ENCODE results near the gene ELMO2.

The ELMO2 gene

DNA sequence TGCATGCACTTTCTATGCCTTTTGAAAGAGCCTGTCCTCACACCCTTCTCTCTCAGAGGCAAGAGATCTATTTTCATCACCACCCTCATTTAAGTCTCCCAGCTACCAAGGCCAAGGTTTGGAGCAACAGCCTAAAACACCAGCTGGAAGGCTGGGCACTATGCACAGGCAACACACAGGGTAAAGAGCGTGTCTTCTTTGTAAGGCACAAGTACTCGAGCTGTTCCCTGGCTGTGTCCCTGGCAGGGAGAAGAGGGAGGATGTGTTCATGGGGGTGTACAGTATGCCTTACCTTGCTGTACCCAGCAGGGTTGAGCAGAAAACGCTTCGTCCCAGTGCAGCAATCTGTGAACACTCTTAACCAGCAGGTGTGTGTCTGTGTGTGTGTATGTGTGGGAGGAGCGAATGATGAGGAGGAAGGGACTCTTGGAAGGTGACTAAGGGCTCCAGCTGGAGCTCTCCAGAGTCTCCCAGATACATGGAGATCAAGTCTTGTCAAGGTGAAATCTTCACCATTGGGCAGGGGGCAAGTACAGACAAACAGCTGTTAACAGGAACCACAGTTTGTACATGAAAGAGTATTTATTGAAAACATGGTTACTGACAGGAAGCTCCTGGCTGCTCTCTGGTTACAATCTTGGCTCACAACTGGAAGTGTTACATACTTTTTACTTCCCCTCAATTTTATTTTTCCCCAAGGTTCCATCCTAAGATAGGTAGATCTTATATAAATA, 40.8 kb downstream of the ELMO2 start:
- no peak for DNase-seq

DNA sequence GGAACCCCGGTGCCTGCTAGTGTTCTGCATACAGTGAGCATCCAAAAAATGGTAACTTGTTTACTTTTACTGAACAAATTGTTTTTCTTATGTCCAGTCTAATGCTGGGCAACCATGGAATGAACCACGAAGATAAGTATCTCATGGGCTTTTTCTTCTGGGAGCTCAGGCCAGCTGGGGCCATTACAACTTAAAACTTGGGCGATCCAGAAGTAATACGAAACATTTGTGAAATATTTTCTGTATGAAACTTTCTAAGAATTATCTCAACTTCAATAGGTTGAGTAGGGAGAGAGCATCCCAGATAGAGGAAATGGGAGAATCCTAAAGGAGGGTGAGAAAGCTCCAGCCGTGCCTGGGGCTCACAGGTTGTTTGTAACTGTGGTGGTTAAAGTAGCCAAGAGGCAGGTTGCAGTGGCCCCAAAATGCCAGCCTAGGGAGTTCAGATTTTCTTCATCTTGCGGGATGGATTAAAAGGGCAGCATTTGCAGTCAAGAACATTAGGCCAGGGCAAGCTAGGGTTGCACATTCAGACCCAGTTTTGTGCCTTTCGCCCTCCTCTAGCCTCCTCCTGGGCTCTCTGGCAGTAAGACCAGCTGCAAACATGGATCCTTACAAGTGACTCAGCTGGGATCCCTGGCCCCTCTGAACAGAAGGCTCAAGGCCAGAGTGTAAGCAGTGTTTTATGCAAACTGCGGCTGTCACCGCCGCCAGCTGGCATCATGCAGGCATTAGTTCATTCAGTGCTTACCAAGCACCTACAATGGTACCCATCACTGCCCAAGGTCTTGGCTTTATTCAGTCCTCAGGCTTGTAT, 41.5 kb downstream of the ELMO2 start:
- no peak for DNase-seq

DNA sequence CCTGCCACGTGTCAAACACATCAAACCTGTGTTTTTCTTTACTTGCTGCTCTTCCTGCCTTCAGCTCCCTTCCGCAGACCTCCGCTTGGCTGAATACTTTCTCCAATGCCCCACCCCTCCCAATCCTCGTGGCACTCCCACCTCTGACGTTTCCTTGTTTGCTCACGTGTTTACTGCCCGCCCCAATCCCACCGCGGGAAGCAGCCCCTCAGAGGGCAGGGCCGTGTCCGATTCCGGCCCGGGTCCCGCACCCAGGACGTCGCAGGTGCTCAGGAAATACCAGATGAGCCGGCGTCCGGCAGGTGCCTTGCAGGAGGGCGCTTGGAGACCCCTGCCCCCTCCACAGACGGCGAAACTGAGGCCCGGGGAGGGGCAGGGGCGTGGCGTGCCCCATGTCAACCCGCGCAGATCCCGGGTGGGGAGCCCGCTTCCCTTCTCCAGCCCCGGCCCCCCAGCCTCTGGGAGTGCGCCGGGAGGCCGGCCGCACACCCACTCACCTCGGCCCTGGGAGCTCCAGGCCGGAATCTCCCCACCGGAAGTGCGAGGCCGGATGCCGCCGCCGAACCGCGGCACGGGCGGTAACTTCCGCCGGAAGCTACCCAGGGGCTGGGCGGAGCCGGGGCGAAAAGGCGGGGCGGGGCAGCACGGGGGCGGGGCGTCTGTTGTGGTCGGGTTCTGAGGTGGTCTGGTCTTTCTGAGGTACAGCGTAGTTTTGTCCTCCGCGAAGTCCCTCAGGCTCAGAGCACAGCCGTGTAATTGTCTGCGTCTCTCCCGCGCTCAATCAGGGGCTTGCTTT, 42.3 kb downstream of the ELMO2 start:
- DNase-seq, result peak; percentile 82

DNA sequence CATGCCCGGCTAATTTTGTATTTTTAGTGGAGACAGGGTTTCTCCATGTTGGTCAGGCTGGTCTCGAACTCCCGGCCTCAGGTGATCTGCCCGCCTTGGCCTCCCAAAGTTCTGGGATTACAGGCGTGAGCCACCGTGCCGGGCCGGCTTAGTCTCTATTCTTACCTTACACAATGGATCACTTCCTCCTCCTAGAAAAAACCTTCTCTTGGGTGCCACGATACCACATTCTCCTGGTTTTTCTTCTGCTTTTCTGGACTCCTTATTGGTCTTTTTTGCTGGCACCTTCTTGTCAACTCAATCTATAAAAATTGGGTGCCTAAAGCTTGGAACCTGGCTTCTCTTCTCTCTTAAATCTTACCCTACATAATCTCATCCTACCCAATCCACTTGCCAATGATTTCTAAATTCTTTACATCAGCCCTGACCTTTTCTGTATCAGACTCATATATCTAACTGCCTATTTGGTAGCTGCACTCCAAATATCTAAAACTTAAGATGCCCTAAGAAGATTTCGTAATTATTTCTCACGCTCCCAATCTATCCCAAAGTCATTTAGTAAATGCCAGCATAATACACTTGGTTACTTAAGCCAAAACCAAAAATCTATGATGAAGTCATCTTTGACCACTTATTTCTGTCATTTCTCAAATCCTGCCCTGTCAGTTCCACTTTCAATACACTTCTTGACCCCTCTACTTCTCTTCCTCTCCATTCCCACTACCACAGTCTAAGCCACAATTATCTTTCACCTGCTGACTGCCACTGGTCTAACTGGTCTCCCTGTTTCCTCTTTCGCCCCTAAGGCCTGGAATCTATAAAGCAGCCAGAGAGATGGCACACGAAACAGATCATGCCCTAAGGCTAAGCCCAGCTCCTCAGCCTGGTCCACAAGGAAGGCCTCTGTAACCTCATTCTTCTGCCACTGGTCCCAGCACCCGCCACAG, 43.2 kb downstream of the ELMO2 start:
- DNase-seq, result no peak

DNA sequence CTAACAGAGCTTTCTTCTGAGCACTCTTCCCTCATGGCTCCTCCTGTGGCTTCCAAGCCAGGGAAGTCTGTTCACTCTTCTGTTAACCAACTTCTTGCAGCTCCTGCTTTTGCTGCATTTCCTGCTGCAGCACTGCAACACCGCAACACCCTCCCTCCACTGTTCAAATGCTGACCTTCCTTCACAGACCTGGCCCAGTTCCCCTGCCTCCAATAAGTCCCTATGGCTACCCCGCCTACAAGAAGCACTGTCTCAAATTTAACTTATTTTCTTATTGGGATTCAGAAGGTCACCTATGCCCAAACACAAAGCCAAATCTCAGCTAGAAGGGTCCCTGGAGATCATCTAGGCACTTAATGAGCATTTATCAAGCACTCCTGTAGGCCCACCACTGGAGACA, 44.6 kb downstream of the ELMO2 start:
- no peak for DNase-seq

DNA sequence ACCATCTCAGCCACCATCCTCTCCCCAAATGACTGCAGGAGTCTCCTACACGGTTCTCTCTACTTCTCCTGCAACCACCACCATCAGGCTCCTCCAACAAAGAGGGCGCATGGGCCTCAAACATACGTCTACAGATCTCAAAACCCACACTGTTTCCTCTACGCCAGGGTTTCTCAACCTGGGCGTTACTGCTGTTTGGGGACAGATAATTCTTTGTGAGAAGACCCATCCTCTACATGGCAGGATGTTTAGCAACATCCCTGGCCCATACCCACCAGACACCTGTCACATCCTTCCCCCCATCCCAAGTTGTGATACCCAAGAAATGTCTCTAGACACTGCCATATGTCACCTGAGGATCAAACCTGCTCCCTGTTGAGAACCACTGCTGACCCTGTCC, 45.0 kb downstream of the ELMO2 start:
- DNase-seq, result no peak

DNA sequence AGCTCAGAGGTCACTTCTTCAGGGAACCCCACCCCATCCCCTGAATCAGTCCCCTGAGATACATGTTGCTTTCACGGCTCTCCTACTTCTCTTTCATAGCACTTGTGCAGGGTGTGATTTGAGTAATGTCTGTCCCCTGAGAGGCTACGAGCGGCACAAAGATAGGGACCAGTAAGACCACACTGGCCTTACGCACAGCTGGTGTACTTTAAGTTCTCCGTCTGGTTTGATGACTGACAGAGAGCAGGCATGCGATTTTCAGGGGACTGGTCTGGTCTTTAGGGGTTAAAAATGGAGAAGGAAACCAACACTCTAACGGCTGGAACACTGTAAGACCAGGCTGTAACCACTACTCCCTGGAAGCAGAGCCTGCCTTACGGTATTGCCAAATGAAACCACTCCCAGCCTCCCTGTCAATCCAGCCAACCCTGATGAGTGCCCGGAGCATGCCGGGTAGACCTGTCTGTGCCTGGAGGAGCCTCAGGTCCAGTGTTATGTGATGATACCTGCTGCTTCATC, 47.1 kb downstream of the ELMO2 start:
- DNase-seq, result no peak

DNA sequence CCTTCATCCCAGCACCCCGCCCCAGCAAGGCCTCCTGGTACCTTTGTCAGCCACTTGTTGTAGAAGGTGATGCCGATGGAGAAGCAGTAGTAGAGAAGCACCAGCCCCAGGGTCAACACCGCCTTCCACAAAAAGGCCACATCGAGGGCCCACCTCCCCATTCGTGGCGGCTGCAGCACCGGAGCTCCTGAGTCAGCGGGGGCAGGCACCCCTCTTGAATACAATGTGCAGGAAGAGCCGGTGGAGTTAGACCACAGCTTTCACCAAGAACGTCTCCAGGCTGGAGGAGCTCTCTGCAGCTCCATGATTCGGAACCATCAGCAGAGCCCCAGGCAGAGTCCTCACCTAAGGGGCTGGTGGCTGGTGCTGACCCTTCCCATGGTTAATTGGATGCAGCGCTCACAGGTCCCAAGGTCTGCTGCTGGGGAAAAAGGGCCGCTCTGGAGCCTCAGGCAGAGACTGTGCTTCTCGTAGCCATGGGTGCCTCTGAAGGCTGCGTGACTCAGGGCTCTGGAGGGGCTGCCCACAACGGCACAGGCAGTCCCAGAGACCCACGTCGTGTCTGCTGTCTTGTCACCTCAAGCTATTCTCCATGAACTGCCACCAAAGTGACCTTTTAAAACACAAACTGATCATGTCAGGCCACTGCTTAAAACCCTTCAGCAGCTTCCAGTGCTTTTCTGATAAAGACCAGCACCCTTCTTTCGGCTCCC, 47.9 kb downstream of the ELMO2 start:
- no peak for DNase-seq

DNA sequence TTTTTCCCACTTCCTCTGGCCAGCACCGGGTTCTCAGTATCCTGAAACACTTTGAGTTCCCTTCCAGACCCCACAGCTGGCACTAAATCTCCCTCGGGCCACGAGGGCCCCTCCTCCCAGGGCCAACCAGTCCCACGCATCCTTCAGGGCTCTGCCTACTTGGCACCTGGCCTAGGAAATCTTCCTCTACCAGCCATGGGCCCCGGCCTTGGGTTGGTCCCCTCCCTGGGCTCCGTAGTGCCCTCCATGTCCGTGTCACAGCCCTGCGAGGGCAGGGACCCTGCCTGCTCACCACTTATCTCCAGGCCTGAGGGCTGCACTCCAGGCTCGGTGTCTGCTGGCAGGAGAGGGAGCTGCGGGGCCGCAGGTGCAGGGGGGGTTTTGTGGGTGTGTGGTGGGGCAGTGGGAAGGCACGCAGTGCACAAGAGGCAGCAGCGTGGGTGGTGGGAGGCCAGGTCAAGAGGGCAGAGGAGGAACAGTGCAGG, 49.3 kb downstream of the ELMO2 start:
- no peak for DNase-seq

DNA sequence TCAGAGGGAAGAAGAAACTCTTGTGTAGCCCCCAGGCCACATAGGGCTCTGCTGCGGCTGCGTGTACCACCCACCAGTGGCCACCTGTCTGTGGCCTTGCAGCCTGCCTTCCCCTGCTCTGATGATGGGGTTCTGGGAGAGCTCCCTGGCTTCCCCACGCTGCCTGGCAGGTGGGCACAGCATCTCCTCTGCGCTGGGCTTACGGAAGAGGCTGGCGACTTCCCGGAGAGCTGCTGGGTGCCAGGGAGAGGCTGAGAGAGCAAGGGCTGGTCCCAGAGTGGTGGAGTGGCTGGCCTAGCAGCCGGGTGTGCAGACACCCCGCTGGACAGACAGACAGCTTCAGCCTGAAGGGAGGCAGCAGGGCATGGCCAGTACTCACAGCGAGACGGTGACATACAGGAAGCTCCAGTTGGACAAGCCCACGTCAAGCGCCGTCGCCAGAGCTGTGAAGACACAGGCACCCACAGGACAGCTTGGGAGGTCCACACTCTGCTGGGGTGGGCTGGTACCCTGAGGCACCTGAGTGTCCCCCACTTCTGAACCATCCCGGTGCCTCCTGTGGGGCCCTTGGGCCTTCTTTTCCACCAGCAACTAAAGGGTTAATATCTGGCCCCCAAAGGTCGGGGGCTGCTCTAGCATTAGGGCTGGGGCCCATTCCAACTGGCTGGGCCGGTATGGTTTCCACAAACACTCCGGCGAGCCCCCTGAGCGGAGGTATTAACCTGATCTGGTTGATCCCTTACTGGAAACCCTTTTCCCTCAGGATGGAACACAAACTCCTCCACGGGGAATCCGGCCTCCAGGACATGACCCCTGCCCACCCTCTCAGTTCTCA, 50.0 kb downstream of the ELMO2 start:
- no peak for DNase-seq

DNA sequence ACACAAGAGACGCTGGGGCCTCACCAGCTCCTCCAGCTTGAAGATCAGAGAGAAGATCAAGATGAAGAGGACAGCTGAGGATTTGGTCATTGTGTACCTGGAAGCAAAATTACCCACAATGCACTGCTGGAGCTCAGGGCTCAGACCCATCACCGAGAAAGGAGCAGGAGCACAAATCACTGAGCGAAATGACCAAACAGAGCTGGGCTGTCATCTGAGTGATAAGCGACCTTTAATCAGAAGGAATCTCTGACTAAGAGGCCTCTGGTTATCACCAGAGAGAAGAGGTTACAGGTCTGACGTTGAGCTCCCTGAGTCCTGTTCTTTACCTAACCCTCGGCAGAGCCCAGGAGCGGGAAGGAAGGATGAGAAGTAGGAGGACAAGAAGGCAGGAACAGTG, 50.6 kb downstream of the ELMO2 start:
- no peak for DNase-seq

DNA sequence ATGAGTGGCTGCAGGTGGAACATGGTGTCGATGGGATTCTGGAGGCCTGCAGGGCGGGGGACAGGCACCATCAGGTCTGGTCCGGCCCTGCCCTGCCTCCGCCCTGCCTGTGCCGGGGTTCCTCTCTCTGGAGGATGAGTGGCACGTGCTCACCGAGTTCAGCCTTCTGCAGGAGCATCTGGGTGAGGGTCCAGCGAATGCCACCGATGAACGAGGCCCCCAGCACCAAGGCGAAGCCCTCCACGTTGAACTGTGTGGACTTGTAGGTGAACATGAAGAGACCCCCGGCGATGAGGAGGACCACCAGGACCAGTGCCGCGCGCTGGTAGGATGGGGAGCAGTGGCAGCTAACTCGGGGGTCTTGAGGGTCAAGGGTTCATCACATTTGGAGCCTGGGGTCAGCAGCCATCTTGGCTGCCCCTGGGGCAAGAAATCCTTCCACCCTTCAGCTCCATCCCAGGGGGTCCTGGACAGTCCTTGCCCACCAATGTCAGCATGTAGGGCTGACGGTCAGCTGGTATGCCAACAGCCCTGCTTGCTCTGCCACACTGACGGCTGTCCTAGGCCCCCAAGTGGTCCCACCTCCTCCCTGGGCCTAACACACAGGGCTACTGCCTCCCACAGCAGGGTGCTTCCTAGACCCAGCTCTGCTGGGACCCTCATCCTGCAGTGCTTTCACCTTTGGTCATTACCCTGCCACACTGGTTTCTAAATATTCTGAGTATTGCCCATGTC, 51.3 kb downstream of the ELMO2 start:
- DNase-seq, result no peak

DNA sequence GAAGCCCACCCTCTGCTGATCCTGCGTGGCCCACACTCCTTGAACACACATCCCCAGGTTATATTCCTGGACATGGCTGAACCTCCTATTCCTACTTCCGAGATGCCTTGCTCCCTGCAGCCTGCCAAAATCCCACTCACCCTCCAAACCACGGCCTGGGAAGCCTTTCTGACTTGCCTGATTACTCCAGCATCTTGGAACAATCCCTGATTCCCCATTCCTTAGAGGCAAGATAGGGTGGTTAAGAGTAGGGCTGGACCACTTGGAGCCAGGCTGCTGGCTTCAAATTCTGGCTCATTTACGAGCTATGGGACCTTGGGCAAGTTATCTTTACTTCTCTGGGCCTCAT, 52.2 kb downstream of the ELMO2 start:
- no peak for DNase-seq

DNA sequence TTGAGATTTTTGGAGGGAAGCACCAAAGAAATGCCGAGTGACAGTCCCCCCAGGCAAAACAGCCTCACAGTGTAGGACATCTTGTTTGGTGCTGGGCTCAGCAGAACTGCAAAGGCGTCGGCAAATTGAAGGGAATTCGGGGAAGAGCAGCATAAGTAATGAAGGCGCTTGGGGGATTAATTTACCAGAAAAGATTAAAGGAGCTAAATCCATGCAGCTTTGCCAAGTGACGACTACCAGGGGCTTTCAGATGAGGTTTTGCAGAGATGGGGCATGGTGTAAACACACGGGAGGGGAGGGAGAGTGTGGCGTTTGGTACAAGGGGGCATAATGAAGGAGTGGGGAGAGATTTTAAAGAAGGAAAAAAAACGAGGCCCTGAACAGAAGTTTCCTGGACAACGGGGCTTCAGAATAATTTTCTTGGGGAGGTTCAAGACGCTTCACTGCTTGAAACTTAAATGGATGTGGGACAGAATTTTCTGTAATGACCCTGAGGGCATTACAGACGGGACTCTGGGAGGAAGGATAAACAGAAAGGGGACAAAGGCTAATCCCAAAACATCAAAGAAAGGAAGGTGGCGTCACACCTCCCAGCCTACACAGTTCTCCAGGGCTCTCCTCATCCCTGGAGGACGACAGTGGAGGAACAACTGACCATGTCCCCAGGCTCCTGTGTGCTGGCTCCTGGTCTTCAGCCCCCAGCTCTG, 52.8 kb downstream of the ELMO2 start:
- DNase-seq, result no peak

DNA sequence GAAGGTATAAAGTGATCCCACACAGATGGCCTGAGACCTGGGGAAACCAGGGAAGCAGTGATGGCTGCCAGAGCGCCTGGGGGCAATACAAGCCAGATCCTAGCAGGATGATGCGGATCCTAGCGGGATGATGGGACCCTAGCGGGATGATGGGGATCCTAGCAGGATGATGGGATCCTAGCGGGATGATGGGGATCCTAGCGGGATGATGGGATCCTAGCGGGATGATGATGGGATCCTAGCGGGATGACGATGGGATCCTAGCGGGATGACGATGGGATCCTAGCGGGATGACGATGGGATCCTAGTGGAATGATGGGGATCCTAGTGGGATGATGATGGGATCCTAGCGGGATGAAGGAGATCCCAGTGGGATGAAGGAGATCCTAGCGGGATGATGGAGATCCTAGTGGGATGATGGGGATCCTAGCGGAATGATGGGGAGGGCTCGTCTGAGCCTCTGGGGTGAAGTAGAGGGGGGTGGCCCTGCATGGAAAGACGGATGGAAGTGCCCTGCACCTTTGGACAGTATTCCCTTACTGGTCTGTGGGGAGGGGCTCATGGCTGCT, 54.0 kb downstream of the ELMO2 start:
- DNase-seq, result no peak

DNA sequence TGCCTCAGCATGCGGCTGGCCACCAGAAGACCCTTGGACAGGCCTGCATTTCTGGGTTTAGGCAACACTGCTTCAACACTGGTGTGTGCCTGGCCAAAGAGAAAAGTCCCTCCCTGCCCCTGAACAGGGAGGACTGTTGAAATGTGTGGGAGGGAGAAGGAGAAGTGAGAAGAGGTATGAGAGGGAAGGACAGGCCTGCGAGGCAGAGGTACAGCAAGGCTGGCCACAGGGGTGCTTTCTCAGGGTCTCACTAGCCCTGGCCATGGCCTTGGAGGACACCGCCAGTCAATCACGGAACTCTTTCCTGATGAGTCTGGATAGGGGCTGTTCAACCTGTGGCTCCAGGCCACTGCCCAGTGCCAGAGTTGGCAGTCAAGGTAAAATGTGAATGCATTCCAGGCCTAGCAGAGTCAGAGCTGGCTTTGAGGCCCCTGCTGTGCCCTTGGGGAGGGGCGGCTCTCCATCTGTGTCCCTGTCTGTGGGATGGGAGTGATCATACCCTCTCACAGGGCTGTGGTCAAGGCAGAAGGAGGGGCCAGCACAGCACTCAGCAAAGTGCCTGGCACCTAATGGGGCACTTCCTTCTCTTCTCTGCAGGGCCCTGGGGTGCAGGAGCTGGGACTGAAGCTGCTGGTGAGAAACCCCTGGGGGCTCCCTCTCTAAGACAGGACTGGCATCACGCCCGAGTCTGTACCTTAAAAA, 54.9 kb downstream of the ELMO2 start:
- no peak for DNase-seq

DNA sequence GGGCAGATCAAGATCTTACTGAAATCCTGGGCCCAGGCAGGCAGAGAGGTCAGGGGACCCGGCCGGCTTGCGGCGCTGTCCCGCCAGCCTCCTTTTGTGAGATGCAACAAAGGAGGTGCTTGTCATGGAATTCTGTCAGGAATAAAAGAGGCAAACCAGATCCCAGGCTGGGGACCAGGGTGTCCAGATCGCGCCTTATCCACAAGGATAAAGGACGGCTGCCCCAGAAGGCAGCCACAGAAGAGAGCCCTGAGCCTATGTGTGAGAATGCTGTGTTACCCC, 55.5 kb downstream of the ELMO2 start:
- no peak for DNase-seq

DNA sequence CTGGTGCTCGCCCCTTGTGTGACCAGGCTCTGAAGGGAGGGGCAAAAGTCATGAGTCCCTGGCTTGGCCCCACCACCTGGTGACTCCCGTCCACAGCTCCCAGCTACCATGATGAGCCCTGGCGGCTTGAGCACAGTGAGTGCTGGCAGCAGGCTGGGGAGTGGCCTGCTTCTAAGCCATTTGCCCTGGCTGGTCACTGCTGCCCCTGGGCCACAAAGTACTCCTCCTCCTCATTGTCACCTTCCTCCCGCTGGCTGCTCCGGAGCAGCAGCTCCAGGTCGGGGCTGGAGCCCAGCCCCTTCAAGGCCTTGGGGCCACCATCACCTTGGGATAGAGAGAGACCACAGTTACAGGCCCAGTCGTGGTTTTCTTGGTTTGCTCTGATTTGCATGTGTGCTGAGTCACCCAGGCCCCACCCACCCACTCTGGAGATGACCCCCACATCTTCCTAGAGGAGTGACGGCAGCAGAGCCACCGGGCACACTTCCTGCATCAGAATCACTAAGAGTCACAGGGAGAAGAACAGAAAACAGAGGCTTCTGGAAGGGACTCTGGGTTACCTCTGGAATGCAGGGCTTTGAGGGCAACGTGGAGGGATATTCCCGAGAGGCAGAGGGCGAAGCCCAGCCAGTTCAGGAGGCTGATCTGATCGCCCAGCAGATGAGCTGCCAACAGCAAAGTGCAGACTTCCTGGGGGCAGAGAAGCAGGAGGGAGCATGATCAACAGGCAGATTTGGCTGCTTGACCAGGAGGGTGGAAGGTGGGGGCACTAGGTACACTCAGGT, 56.0 kb downstream of the ELMO2 start:
- no peak for DNase-seq
